Activated T-helper 1 cell treated with anti-CD3 and anti-CD28 coated beads, Interleukin-12 subunit alpha, Interleukin-12 subunit beta, Interleukin-2, Interleukin-4 antibody, amounts not matched to agents 30 ng/mL and 10 ng/mL and 1 ng/mL, durations not matched to agents 14 hours and 24 hours and 36 hours (primary cell): Measurements from ENCODE around the gene KIFAP3. TPM values are rescaled to one million over a fixed set of nuclear protein-coding genes. Genes with fewer than 3 reads are reported as not detected.
"Not testable (repeated sequence)": the region's sequence is repeated elsewhere in the genome, so short reads cannot be mapped to it uniquely, and the experiment has no call there.

Experiments used
- DNase-seq: peaks from one replicate; pipeline ENCODE4 v3.0.0; 2021; ENCODE audit warnings: low spot score
- H3K27ac Mint-ChIP-seq: one replicate; pipeline ENCODE4 v1.8.0; 2021; ENCODE audit warnings: mild to moderate bottlenecking, mixed read lengths
- H3K27me3 Mint-ChIP-seq: one replicate; pipeline ENCODE4 v1.8.0; 2022; ENCODE audit warnings: mild to moderate bottlenecking, moderate library complexity, mixed read lengths; ENCODE audit not compliant: insufficient read depth
- H3K36me3 Mint-ChIP-seq: one replicate; pipeline ENCODE4 v1.8.0; 2021; ENCODE audit warnings: low read depth, mixed read lengths
- H3K4me1 Mint-ChIP-seq: one replicate; pipeline ENCODE4 v1.8.0; 2021; ENCODE audit warnings: low read depth, mixed read lengths
- H3K4me3 Mint-ChIP-seq: one replicate; pipeline ENCODE4 v1.8.0; 2021; ENCODE audit warnings: mild to moderate bottlenecking, moderate library complexity, mixed read lengths
- H3K9me3 Mint-ChIP-seq: one replicate; pipeline ENCODE4 v1.8.0; 2021; ENCODE audit warnings: mixed read lengths
- intact Hi-C: fragments of 100-400 bp; cut with micrococcal nuclease; formaldehyde crosslinking; loops from one replicate; pipeline ENCODE4 v1.15.1; 2024
- total RNA-seq: library from RNA; stranded (reverse); gene quantifications from 2 replicates; pipeline ENCODE4 v1.2.3, GENCODE V29; 2022

The KIFAP3 gene
- total RNA-seq, 1 donor from 2014 or later = 12.9 TPM

DNA sequence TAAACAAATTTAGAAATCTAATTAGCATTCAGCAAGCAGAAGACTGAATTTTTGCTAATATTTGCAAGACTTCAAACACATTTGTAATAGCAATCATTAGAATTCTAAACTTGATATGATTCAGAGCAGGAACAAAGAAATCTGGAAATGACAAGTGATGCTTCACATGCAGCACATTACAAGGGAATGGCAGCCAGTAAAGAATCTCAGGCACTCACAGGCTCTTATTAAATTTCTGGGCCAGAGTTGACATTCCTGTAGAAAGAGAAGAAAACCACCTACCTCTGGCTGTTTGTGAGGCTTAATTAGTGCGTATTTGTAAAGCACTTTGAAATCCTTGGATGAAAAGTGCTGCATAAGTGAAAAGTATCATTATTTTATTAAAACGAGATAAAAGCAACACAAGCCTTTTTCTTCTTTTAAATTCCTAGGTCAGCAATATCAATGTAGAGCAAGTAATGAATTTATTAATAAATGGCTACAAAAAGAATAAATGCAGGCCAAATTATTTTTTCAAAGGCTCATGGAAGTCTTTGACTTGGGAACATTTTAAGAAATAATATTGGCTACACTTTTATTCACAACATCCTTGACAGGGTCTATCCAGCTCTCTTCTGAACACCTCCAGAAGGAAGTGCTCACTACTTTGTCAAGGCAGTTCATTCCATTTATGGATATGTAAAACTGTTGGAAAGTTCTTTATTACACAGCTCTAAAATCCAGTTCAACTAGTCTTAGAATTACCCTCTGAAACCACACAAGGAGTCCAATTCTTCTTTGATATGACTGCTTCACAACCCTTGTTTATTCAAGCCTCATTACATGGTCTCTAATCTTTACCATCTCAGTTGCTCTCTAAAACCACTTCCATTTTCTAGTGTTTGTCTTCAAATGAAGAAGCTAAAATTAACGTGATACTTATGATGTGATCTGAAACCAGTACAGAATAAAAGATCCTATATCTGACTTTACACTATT lies 148.7 kb downstream of the KIFAP3 start:
- intact Hi-C loops = loop anchor here (1.0 to 10.0 kb wide), 5 partner anchors 31 to 1389 kb away; partner anchors contain the start of genes FMO4 and GORAB
- Mint-ChIP-seq H3K9me3 (no peaks in the 10 kb centered on the region), H3K27ac (no peak overlapping the region), H3K4me1 (peaks cover 6% of the 10 kb centered on the region), H3K27me3 (no peaks in the 10 kb centered on the region), H3K4me3 (no peak overlapping the region), H3K36me3 (peaks cover 5% of the 10 kb centered on the region)
- DNase-seq = no peak

DNA sequence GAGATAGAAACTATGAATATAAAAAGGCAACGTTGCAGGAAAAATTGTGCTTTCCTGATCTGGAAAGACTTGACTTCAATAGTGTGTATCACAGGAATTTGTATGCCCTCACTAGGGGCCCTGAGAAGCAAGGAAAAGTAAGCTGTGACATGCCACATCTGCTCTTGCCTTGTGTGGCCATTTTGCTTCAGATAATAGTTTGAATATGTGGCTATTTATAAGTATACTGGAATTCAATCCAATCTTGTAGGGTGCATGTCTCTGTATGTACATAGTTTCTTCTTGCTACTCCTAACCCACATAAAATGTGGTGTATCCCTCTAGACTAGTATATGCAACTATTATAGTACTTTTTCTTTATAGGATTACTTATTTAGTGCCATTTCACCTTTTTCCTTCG lies 149.7 kb downstream of the KIFAP3 start:
- Mint-ChIP-seq H3K4me3 (no peak overlapping the region), H3K4me1 (peaks cover 6% of the 10 kb centered on the region), H3K36me3 (peaks cover 5% of the 10 kb centered on the region), H3K9me3 (no peaks in the 10 kb centered on the region), H3K27ac (no peak overlapping the region), H3K27me3 (no peaks in the 10 kb centered on the region)
- DNase-seq = no peak
- intact Hi-C loops = loop anchor here (5.0 to 10.0 kb wide), 4 partner anchors 532 to 1390 kb away; partner anchors contain the start of genes FMO4 and GORAB

DNA sequence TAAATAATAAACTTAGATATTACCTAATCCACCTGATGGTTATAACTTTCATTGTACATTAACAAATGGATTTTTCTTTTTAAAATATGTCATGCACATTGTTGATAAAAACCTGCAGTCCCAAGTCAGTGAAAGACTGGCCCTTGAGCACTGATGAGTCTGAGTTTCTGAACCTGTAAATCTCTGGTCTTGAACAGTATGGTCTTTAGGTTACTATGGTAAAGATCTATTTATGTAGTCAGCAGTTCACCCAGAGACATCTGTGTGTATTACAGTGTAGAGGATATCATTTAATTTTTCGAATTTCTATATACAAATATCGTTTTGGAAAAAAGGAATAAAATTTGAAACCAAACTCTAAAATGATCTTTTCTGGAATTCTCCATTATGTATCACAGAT lies 150.4 kb downstream of the KIFAP3 start:
- Mint-ChIP-seq H3K4me1 (peaks cover 6% of the 10 kb centered on the region), H3K4me3 (no peak overlapping the region), H3K36me3 (peaks cover 5% of the 10 kb centered on the region), H3K9me3 (no peaks in the 10 kb centered on the region), H3K27ac (no peak overlapping the region), H3K27me3 (no peaks in the 10 kb centered on the region)
- no peak for DNase-seq
- intact Hi-C loops = loop anchor here (10.0 kb wide), 2 partner anchors 611 to 1391 kb away; partner anchors contain the start of genes FMO4 and GORAB

DNA sequence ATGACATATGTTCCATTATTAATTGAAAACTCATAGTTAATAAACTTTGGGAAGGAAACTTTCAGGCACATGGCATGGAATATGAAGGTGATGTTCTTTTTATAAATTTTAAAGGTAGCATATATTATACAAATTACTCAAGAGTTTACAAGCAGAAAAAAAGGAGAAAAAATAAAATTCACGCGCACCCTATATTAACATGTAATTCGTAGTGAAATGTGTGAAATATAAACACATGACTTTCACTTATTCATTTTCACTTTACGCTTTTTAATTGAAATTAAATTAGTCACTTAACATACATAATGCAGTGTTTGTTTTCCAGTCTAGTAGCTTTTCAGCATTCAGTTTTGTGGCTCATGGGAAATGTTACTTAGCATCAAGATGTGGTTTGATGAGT lies 153.4 kb downstream of the KIFAP3 start:
- intact Hi-C loops = loop anchor here (10.0 kb wide), 2 partner anchors 614 to 1394 kb away; partner anchors contain the start of genes FMO4 and GORAB
- Mint-ChIP-seq H3K27me3 (no peaks in the 10 kb centered on the region), H3K27ac (no peak overlapping the region), H3K9me3 (no peaks in the 10 kb centered on the region), H3K4me3 (no peak overlapping the region), H3K36me3 (peaks cover 7% of the 10 kb centered on the region), H3K4me1 (peaks cover 3% of the 10 kb centered on the region)
- DNase-seq = no peak

DNA sequence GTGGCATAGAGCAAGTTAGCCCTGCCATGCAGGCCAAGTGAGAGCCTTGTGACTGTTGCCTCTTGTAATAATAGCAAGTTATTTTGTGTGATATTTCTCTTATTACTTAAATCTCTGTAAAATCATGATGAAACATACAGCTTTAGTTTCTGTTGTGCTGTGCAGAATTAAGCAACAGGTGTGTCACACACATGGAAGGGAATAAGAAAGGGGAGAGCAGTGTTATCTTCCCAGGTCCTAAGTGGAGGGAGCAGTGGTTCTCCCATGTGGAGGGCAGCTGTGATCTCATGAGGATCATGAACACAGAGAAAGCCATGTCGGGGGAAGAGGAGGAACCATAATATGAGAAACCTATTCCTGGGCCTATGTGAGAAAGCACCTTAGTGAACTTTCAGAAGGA lies 155.6 kb downstream of the KIFAP3 start:
- Mint-ChIP-seq H3K4me1 (no peaks in the 10 kb centered on the region), H3K27ac (no peak overlapping the region), H3K9me3 (no peaks in the 10 kb centered on the region), H3K36me3 (peaks cover 7% of the 10 kb centered on the region), H3K4me3 (no peak overlapping the region), H3K27me3 (no peaks in the 10 kb centered on the region)
- no peak for DNase-seq
- intact Hi-C loops = no loop called here

DNA sequence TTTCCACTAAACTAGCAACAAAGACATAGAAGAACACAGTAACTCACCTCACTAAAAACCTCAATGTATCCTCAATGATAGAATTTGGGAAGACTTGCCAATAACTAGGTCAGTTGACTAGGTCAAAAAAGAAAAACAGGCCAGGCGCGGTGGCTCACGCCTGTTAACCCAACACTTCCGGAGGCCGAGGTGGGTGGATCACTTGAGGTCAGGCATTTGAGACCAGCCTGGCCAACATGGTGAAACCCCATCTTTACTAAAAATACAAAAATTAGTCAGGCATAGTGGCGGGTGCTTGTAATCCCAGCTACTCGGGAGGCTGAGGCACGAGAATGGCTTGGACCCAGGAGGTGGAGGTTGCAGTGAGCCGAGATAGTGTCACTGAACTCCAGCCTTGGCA lies 156.3 kb downstream of the KIFAP3 start:
- H3K4me1 Mint-ChIP-seq, H3K36me3 Mint-ChIP-seq, DNase-seq, H3K27me3 Mint-ChIP-seq, H3K27ac Mint-ChIP-seq, intact Hi-C loops, H3K9me3 Mint-ChIP-seq, H3K4me3 Mint-ChIP-seq: not testable (repeated sequence)

DNA sequence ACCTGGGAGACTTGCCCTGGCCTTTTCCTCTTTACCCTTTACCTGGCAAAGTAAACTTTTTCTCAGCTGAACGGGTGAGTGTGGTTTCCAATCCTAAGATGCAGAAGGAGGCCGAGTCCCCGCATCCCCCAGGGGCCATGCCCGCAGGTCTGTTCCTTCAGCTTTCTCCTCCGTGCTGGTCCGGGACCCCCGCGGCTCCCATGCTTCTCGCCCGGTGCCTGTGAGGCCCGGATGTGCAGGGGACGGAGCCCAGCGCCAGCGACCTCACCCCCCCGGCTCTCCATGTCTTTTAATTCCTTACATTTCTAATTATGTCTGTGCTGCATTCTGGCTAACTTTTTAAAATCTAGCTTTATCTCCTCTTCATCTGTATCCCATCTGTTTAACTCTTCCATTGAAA lies 159.3 kb downstream of the KIFAP3 start:
- intact Hi-C loops = no loop called here
- peaks cover 6% of the 10 kb centered on the region for H3K4me1 Mint-ChIP-seq
- DNase-seq = no peak
- H3K27me3 Mint-ChIP-seq = no peaks in the 10 kb centered on the region
- H3K27ac Mint-ChIP-seq = no peak overlapping the region
- no peak overlapping the region for H3K4me3 Mint-ChIP-seq
- no peaks in the 10 kb centered on the region for H3K9me3 Mint-ChIP-seq
- H3K36me3 Mint-ChIP-seq = peaks cover 2% of the 10 kb centered on the region

DNA sequence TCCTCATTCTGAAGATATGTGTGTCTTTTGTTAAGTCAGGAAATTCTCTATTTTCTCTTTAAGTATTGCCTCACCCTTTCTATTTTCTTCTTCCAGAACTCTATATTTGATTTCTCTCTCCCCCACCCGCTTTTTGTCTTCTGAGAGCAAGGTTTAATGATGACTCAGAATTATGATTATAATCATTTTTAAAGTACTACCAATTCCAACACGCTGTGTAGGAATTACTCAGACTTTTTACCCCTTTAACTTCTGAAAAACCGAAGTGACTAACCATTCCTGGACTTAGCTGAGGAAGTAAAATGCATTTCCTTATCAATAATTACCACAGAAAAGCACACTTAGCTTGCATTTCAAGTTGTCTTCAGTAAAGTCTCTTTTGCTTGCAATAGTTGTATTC lies 160.0 kb downstream of the KIFAP3 start:
- Mint-ChIP-seq H3K27me3 (no peaks in the 10 kb centered on the region), H3K27ac (no peak overlapping the region), H3K36me3 (peaks cover 2% of the 10 kb centered on the region), H3K4me1 (peaks cover 6% of the 10 kb centered on the region), H3K9me3 (no peaks in the 10 kb centered on the region), H3K4me3 (no peak overlapping the region)
- intact Hi-C loops = no loop called here
- DNase-seq = no peak

DNA sequence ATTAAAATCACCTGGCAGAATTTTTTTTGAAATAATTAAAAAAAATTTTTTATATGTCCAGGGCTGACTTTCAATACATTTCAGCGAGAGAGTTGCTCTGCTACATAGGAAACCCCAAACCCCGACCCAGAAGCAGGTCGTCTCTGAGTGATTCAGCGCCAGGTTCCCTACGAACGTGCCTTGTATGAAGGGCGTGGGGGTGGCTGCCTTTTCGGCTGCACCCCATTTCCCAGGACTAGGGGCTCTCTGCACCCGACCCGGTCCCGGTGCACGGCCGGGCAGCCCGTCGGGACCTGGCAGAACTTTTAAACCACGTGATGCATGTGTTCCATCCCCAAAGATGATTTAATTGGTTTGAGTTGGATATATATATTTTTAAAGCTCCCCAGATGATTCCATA lies 165.0 kb downstream of the KIFAP3 start:
- Mint-ChIP-seq H3K4me1 (peaks cover 24% of the 10 kb centered on the region), H3K27me3 (no peaks in the 10 kb centered on the region), H3K36me3 (no peaks in the 10 kb centered on the region), H3K9me3 (peaks cover 8% of the 10 kb centered on the region), H3K4me3 (no peak overlapping the region), H3K27ac (peak overlapping the region; percentile 52)
- no peak for DNase-seq
- intact Hi-C loops = no loop called here

DNA sequence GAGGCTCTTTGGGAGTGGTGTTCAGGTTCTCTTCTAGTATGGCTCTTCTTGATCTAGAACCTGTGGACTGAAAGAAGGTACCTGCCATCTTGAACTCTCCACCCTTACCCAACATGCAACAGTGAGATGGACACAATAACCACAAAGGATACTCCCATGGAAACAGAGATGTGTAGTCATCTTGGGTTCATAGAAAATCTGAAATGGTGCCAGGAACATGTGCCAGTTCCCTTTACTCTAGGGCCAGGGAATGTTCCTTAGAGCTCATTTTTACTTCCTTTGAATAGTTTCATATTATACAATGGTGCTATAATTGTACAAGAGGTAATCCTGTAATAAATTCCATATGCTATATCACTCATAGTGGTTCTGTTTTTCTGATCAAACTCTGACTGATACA lies 167.6 kb downstream of the KIFAP3 start:
- intact Hi-C loops = no loop called here
- peaks cover 8% of the 10 kb centered on the region for H3K9me3 Mint-ChIP-seq
- H3K27me3 Mint-ChIP-seq = peaks cover 6% of the 10 kb centered on the region
- no peak overlapping the region for H3K4me3 Mint-ChIP-seq
- H3K36me3 Mint-ChIP-seq = no peaks in the 10 kb centered on the region
- no peak for DNase-seq
- H3K27ac Mint-ChIP-seq = no peak overlapping the region
- peaks cover 35% of the 10 kb centered on the region for H3K4me1 Mint-ChIP-seq

DNA sequence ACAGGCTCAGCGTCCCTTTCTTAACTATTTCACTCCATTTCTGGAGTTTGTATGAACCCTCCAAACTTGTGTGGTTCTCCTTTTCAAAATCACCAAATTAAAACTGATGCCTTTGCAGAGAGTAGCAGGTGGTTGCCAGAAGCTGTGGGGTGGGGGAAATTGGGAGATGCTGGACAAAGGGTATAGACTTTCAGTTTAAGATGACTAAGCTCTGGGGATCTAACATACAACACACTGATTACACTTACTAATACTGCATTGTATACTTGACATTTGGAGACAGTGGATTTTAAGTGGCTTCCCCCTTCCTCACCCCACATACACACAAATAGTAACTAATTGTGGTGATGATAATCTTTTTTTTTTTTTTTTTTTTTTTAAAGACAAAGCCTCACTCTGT lies 169.7 kb downstream of the KIFAP3 start:
- intact Hi-C loops = no loop called here
- Mint-ChIP-seq H3K27me3 (peaks cover 9% of the 10 kb centered on the region), H3K36me3 (no peaks in the 10 kb centered on the region), H3K4me3 (no peak overlapping the region), H3K27ac (no peak overlapping the region), H3K4me1 (peaks cover 29% of the 10 kb centered on the region), H3K9me3 (peaks cover 8% of the 10 kb centered on the region)
- DNase-seq = no peak

DNA sequence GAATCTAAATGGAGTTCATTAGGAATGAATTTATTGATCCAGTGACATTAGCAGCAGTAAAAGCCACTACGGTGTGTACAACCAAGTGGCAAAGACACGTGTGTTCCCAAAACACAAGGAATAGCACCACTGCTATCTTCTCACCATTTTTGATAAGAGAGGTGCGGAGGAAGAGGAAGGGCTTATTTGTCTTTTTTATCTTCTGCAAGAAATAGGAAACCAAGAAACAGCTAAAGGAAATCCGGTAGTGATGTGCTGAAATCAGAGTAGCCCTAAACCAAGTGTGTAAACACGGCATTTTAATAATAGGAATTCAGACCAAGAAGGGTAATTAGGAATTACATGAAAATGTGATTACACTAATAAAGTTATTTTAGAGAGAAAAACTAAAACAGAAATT lies 171.7 kb downstream of the KIFAP3 start:
- intact Hi-C loops = no loop called here
- H3K27ac Mint-ChIP-seq = no peak overlapping the region
- no peaks in the 10 kb centered on the region for H3K36me3 Mint-ChIP-seq
- H3K4me3 Mint-ChIP-seq = no peak overlapping the region
- DNase-seq = no peak
- H3K9me3 Mint-ChIP-seq = peaks cover 8% of the 10 kb centered on the region
- H3K4me1 Mint-ChIP-seq = peaks cover 14% of the 10 kb centered on the region
- peaks cover 19% of the 10 kb centered on the region for H3K27me3 Mint-ChIP-seq

DNA sequence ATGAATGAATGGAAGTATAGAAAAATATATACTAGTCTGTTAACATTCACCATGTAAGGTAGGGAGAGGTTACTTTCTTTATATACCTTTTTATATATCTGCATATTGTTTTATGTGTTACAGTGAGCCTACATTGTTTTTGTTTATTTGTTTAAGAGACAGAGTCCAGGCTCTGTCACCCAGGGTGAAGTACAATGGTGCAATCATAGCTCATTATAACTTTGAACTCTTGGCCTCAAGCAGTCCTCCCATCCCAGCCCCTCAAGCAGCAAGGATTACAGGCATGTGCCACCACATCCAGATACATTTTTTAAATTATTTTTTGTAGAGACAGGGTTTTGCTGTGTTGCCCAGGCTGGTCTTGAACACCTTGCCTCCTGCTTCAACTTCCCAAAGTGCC lies 173.4 kb downstream of the KIFAP3 start:
- peaks cover 11% of the 10 kb centered on the region for H3K4me1 Mint-ChIP-seq
- intact Hi-C loops = no loop called here
- H3K27me3 Mint-ChIP-seq = peaks cover 23% of the 10 kb centered on the region
- H3K36me3 Mint-ChIP-seq = no peaks in the 10 kb centered on the region
- DNase-seq = no peak
- peaks cover 5% of the 10 kb centered on the region for H3K9me3 Mint-ChIP-seq
- no peak overlapping the region for H3K27ac Mint-ChIP-seq
- H3K4me3 Mint-ChIP-seq = no peak overlapping the region
